GM19351 (cell line): ENCODE results near the gene AGRN.
A peak's percentile ranks its signal among the peaks of the same experiment; 100 is the strongest.
"Not testable (repeated sequence)": the region's sequence is repeated elsewhere in the genome, so short reads cannot be mapped to it uniquely, and the experiment has no call there.

Experiments
- ATAC-seq: cut with Tn5 transposase; IDR thresholded peaks from one replicate; pipeline ENCODE4 v1.9.1; 2021; ENCODE audit warnings: mild to moderate bottlenecking, moderate library complexity; ENCODE audit not compliant: unreplicated experiment

Gene AGRN

GRCh38 chr1:999725-1000356 lies 20.1 kb upstream of the AGRN start, which contains the start of gene HES4:
TSS of gene HES4 (minus strand) at chr1:1000097. CDS start at chr1:999973, 124 bp downstream.
- ATAC-seq, result no peak

GRCh38 chr1:1000357-1001056 lies 19.4 kb upstream of the AGRN start:
- no peak for ATAC-seq

DNA sequence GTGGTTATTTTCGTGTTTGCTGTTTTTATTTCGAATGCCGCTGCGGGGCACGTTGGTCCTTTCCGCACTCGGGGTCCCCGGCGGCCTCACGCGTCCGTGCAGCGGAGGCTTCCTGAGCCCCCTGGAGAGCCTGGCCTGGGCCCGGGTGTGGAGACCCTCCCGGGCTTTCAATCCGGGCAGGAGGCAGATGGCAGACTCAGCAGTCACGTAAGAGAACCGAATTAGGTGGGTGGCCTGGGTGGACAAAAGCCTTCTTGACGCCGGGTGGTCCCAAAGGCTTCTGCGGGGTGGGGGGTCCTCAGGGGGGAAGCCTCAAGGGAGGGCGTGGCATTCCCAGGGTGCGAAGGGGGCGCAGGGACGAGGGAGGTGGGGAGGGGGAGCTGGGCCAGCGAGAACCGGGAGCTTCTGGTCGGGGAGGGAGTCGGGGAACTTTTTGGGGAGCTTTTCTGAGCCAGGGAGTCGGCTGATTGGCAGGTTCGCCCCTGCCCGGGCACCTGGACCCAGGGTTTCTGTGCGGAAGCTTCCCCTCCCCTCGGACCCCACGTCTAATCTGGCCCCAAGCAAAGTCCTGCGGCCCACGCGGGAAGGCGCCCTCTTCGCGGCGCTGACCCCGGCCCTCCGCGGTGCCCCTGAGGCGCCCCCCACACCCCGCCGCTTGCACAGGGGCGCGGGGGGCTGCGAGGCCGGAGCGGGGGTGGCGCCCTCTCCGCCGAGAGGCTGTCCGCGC lies 18.7 kb upstream of the AGRN start:
- ATAC-seq, result no peak

- ATAC-seq, result no peak
These were observed 16.1 kb upstream of the AGRN start for GRCh38 chr1:1003618-1004419.

GRCh38 chr1:1004420-1004779 lies 15.5 kb upstream of the AGRN start:
- no peak for ATAC-seq

GRCh38 chr1:1004780-1005697 lies 14.9 kb upstream of the AGRN start:
- ATAC-seq, result no peak

GRCh38 chr1:1005774-1006304 lies 14.1 kb upstream of the AGRN start:
- no peak for ATAC-seq

GRCh38 chr1:1006305-1007159 lies 13.4 kb upstream of the AGRN start:
- no peak for ATAC-seq

DNA sequence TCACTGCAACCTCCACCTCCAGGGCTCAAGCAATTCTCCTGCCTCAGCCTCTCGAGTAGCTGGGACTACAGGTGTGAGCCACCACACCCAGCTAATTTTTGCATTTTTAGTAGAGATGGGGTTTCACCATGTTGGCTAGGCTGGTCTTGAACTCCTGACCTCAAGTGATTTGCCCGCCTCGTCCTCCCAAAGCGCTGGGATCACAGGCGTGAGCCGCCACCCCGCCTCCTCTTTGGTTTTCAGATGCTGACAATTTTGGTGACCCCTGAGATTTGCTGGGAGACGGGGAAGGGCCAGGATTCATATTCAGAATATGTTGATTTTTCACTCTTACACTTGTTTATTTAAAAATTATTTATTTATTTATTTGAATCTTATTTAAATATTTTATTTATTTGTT lies 9.8 kb upstream of the AGRN start:
- ATAC-seq, result not testable (repeated sequence)

DNA sequence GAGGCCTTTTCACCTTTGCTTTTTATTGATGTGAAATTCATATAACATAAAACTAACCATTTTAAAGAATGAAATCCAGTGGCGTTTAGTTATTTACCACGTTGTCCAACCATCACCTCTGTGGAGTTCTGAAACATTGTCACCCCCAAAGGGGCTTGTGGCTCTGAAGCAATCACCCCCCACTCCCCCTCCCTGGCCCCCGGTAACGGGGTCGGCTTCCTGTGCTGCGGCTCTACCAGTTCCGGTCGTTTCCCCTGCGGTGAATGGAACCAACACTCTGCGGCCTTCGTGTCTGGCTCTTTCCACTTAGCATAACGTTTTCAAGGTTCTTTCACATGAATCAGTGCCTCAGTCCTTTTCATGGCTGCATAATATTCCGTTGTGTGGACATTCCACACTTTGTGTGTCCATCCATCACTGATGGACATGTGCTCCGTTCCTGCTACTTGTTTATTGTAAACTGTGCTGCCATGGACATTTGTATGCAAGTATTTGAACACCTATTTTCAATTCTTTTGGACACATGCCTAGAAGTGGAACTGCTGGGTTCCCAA lies 8.4 kb upstream of the AGRN start:
- ATAC-seq, result no peak

DNA sequence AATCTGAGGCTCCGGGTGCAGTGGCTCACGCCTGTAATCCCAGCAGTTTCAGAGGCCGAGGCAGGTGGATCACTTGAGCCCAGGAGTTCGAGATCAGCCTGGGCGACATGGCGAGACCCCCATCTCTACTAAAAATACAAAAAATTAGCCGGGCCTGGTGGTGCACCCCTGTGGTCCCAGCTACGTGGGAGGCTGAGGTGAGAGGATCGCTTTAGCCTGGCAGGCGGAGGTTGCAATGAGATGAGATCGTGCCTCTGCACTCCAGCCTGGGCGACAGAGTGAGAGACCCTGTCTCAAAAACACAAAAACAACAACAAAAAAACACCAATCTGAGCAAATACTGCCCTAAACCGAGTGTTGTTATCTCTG lies 7.2 kb upstream of the AGRN start:
- ATAC-seq, result not testable (repeated sequence)

- ATAC-seq, result peak; percentile 95
These were observed 6.6 kb upstream of the AGRN start, which contains the start of gene ISG15 for GRCh38 chr1:1013105-1013921. TSS of gene ISG15 (plus strand) at chr1:1013497. CDS start at chr1:1013574, 77 bp downstream.

DNA sequence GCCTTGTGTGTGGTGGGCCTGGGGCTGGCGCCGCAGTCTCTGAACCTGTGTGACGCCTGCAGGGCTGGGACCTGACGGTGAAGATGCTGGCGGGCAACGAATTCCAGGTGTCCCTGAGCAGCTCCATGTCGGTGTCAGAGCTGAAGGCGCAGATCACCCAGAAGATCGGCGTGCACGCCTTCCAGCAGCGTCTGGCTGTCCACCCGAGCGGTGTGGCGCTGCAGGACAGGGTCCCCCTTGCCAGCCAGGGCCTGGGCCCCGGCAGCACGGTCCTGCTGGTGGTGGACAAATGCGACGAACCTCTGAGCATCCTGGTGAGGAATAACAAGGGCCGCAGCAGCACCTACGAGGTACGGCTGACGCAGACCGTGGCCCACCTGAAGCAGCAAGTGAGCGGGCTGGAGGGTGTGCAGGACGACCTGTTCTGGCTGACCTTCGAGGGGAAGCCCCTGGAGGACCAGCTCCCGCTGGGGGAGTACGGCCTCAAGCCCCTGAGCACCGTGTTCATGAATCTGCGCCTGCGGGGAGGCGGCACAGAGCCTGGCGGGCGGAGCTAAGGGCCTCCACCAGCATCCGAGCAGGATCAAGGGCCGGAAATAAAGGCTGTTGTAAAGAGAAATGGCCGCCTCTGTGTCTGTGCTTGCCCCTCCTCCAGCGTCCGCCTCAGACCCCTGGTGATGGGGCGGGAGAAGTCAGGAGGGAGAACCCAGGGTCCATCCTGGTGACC lies 5.8 kb upstream of the AGRN start:
- ATAC-seq, result no peak

DNA sequence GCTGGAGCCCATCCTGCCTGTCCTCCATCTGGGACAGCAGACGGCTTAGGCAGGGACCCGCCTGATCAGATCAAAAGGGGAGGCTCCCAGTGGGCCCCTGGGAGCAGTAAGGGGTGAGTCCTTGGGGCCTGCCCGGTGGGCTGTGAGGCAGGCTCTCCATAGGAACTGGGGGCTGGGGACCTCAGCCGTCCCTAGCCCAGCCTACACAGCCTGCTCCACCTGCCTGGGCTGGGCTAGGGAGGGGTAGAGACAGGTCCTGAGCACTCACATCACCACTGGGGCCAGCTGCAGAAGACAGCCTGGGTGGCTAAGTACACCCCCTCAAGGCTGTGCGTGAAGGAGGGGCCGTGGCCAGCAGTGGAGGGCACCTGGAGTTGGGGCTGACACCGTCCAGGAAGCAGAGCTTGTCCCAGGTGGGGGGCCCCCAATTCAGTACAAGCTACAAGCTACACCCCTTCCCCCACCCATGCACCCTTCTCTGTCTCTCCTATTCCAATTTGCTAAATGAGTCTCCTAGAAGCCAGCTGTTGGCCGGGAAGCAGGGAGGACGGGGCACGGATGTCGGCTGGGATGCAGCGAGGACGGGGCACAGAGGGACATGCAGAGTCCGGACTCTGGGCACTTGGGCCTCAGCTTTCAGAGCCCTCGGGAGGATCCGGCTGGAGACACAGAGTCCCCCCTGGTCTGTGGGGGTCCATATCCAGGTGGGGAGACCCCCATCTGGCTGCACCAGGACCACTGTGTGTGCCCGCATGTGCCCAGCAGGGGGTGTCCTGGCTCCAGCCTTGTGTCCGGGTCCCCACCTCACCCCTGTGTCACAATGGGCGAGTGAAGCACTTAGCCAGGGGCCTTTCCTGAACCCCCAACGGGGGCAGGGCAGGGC lies 4.9 kb upstream of the AGRN start:
- no peak for ATAC-seq

DNA sequence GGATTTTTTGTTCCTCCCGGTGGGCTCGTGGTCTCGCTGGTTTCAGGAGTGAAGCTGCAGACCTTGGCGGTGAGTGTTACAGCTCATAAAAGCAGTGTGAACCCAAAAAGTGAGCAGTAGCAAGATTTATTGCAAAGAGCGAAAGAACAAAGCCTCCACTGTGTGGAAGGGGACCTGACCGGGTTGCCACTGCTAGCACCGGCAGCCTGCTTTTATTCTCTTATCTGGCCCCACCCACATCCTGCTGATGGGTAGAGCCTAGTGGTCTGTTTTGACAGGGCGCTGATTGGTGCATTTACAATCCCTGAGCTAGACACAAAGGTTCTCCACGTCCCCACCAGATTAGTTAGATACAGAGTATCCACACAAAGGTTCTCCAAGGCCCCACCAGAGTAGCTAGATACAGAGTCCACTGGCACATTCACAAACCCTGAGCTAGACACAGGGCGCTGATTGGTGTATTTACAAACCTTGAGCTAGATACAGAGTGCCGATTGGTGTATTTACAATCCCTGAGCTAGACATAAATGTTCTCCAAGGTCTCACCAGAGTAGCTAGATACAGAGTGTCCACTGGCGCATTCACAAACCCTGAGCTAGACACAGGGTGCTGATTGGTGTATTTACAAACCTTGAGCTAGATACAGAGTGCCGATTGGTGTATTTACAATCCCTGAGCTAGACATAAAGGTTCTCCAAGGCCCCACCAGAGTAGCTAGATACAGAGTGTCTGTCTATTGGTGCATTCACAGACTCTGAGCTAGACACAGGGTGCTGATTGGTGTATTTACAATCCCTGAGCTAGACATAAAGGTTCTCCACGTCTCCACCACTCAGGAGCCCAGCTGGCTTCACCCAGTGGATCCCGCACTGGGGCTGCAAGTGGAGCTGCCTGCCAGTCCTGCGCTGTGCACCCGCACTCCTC lies 2.3 kb upstream of the AGRN start:
- ATAC-seq, result not testable (repeated sequence)
